Transverse colon (tissue), 3 donors: ENCODE results near the gene PLEKHM2.

Source experiments
- EP300 ChIP-seq: sonication (generic); formaldehyde crosslinking; IDR thresholded peaks from one replicate; pipeline ENCODE4 v1.6.1; 2017; ENCODE audit warnings: antibody characterized with exemption, low read depth
- TF ChIP-seq, protein P1 (sequence below), 5 experiments: fragments of 200-600 bp in 3 of 5; fragments of 450-650 bp in 2 of 5; sonication (generic) in 3 of 5; IDR thresholded peaks; 1 replicate in 2 of 5; 2 replicates in 3 of 5; pipeline ENCODE4 v1.5.1; 2016 to 2017; ENCODE audit warnings: antibody characterized with exemption in 5 of 5, inconsistent platforms in 3 of 5, mild to moderate bottlenecking in 2 of 5, moderate library complexity in 1 of 5

DNA sequence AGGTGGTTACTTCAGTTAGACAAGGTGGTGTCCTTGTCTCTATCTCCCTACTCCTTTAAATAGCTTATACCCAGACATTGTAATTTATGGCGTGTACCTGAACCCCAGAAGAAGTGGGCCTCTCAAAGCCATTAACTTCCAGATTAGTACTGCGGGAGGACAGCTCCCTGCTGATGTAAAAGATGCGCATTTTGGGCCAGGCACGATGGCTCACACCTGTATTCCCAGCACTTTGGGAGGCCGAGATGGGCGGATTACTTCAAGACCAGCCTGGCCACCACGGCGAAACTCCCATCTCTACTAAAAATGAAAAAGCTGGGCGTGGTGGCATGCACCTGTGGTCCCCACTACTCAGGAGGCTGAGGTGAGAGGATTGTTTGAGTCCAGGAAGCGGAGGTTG lies 15.0 kb upstream of the PLEKHM2 start:
- TF ChIP-seq, protein P1, sequence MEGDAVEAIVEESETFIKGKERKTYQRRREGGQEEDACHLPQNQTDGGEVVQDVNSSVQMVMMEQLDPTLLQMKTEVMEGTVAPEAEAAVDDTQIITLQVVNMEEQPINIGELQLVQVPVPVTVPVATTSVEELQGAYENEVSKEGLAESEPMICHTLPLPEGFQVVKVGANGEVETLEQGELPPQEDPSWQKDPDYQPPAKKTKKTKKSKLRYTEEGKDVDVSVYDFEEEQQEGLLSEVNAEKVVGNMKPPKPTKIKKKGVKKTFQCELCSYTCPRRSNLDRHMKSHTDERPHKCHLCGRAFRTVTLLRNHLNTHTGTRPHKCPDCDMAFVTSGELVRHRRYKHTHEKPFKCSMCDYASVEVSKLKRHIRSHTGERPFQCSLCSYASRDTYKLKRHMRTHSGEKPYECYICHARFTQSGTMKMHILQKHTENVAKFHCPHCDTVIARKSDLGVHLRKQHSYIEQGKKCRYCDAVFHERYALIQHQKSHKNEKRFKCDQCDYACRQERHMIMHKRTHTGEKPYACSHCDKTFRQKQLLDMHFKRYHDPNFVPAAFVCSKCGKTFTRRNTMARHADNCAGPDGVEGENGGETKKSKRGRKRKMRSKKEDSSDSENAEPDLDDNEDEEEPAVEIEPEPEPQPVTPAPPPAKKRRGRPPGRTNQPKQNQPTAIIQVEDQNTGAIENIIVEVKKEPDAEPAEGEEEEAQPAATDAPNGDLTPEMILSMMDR (IDR thresholded peaks at IDR 0.05), result no peak
- TF ChIP-seq EP300, result no peak
